Measurements from ENCODE around the gene AP4E1.
A peak's percentile ranks its signal among the peaks of the same experiment; 100 is the strongest.
"Not testable (repeated sequence)": the region's sequence is repeated elsewhere in the genome, so short reads cannot be mapped to it uniquely, and the experiment has no call there.

Gene AP4E1

GRCh38 chr15:50888054-50888453, 20.4 kb upstream of the AP4E1 start:
- no peak for DNase-seq (ENCODE audit: low read depth in 2 of 2, low spot score in 1 of 2)

DNA sequence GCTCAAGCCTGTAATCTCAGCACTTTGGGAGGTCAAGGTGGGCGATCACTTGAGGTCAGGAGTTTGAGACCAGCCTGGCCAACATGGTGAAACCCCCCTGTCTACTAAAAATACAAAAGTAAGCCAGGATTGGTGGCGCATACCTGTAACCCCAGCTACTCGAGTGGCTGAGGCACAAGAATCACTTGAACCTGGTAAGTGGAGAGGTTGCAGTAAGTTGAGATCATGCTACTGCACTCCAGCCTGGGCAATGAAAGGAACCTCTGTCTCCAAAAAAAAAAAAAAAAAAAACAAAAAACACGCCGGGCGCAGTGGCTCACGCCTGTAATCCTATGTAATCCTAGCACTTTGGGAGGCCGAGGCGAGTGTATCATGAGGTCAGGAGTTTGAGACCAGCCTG, 18.9 kb upstream of the AP4E1 start:
- DNase-seq (ENCODE audit: low read depth in 2 of 2, low spot score in 1 of 2) = no peak

DNA sequence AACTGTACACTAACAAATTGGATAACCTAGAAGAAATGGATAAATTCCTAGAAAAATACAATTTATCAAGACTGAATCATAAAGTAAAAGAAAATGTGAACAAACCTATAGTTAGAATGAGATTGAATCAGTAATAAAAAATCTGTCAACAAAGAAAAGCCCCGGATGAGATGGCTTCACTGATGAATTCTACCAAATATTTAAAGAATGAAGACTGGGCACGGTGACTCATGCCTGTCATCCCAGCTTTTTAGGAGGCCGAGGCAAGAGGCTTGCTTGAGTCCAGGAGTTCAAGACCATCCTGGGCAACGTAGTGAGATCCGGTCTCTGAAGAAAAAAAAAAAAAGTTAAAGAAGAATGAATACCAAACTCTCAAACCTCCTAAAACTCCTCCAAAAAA, 17.7 kb upstream of the AP4E1 start:
- DNase-seq (ENCODE audit: low read depth in 2 of 2, low spot score in 1 of 2) = no peak

DNA sequence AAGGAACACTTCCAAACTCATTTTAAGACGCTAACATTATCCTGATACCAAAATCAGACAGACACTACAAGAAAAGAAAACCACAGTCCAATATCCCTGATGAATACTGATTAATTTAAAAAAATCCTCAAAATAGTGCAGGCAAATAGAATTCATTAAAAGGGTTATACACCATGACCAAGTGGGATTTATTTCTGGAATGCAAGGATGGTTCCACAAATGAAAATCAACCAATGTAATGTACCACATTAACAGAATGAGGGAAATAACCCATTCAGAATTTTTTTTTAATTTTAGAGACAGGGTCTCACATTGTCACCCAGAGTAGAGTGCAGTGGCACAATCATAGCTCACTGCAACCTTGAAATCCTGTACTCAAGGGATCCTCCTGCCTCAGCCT, 17.3 kb upstream of the AP4E1 start:
- DNase-seq (ENCODE audit: low read depth in 2 of 2, low spot score in 1 of 2) = no peak

DNA sequence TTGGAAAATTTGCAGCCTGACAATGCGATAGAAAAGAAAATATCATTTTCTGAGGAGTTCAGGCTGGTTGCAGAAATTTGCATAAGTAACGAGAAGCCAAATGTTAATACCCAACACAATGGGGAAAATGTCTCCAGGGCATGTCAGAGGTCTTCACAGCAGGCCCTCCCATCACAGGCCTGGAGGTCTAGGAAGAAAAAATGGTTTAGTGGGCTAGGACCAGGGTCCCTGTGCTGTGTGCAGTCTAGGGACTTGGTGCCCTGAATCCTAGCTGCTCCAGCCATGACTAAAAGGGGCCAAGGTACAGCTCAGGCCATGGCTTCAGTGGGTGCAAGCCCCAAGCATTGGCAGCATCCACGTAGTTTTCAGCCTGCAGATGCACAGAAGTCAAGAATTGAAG, 14.5 kb upstream of the AP4E1 start:
- DNase-seq (ENCODE audit: low read depth in 2 of 2, low spot score in 1 of 2) = no peak

DNA sequence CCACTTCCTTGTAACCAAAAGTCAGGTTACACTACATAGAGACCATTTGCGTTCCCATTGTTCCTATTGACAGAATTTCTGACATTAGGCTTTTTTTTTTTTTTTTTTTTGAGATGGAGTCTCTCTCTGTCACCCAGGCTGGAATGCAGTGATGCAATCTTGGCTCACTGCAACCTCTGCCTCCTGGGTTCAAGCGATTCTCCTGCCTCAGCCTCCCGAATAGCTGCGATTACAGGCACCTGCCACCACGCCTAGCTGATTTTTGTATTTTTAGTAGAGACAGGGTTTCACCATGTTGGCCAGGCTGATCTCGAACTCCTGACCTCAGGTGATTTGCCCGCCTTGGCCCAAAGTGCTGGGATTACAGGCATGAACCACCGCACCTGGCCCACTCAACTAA, 7.1 kb upstream of the AP4E1 start:
- DNase-seq (ENCODE audit: low read depth in 2 of 2, low spot score in 1 of 2) = not testable (repeated sequence)

DNA sequence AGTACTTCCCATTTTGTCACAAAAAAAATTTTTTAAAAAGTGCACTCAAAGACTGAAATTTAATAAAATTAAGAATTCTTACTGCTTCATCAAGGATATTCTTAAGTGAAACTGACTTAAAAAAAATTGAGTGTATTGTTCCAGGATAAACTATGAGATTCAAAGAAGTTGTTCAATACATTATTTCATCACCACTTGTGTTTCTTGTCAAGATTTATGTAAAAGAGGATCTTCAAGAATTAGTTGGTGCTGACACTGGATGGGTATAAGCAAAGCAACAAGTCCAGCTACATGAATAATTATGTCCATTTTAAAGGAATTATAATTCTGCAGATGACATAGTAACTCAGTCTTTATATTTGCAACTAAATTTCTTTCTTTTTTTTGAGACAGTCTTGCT, 4.3 kb upstream of the AP4E1 start:
- no peak for DNase-seq (ENCODE audit: low read depth in 2 of 2, low spot score in 1 of 2)

- no peak for DNase-seq (ENCODE audit: low read depth in 2 of 2, low spot score in 1 of 2)
These were observed 3.4 kb upstream of the AP4E1 start for GRCh38 chr15:50905055-50905454.

- DNase-seq (ENCODE audit: low read depth in 2 of 2, low spot score in 1 of 2) = peak; percentile 60 to 62
These were observed 1.4 kb upstream of the AP4E1 start for GRCh38 chr15:50906954-50907600.

DNA sequence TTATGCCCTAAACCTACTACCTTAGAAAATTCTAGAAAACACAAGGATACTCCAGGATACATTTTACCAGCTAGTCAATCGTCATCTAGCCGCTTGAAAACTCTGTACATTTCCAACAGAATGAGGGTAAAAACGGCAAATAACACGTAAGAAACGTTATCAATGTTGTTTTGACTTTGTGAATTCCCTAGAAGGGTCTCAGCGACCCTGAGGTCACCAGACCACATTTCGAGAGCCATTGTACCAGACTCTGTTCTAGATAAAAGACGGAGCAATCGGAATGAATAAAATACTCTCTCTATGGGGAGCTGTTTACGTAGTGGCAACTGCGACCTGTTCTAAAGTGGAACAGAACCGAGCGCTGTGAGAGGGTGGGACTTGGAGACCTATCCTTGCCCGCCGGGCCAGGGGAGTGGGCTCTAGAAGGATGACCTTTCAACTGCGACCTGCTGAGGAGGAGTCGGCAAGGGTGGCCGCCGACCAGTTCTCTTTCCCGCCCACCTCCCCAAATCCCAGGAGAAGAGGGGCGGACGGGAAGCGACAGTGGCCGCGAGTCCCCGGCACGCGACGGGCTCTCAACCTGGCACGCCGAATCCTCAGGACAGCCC, 778 bp upstream of the AP4E1 start:
- DNase-seq (ENCODE audit: low read depth in 2 of 2, low spot score in 1 of 2) = peak; percentile 16 to 27

GRCh38 chr15:50909010-50909317, 481 bp downstream of the AP4E1 start:
- no peak for DNase-seq (ENCODE audit: low read depth in 2 of 2, low spot score in 1 of 2)

- DNase-seq (ENCODE audit: low read depth in 2 of 2, low spot score in 1 of 2) = not testable (repeated sequence)
These were observed 1.9 kb downstream of the AP4E1 start for GRCh38 chr15:50910426-50910795.

DNA sequence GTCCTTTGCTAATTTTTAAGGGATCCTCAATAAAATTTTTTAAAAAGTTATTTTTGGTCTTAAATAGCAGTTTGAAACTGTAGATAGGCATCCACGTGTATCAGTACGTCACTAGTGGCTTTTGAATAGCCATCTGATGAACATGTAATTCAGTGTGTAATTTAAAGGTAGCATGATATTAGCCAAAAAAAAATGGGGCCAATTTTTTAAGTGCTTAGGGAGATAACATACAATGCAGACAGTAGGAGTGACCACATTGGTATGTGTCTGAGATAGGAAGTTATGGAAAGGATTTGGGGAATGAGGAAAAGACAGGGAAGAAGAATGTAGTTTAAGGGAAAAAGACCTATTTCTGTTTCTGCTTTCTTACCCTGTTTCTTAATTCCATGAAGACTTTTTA, 2.5 kb downstream of the AP4E1 start:
- no peak for DNase-seq (ENCODE audit: low read depth in 2 of 2, low spot score in 1 of 2)

DNA sequence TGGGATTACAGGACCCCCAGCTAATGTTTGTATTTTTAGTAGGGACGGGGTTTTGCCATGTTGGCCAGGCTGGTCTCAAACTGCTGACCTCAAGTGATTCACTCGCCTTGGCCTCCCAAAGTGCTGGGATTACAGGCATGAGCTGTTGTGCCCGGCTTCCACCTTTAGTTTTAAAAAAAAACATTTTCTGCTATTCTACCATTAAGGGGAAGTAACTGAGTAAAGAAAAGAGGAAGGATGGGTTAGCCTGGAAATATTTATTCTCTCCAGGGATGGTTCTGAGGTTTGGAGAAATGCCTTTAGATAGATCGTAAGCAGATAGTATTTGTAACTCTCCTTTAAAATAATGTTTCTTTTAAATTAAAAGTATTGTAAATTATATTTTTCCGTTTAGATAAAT, 3.1 kb downstream of the AP4E1 start:
- DNase-seq (ENCODE audit: low read depth in 2 of 2, low spot score in 1 of 2) = no peak

GRCh38 chr15:50916400-50916799, 7.9 kb downstream of the AP4E1 start:
- no peak for DNase-seq (ENCODE audit: low read depth in 2 of 2, low spot score in 1 of 2)

- DNase-seq (ENCODE audit: low read depth in 2 of 2, low spot score in 1 of 2) = not testable (repeated sequence)
These were observed 10.9 kb downstream of the AP4E1 start for GRCh38 chr15:50919359-50919758.

GRCh38 chr15:50925281-50925680, 16.8 kb downstream of the AP4E1 start:
- DNase-seq (ENCODE audit: low read depth in 2 of 2, low spot score in 1 of 2) = no peak

GRCh38 chr15:50929062-50929461, 20.6 kb downstream of the AP4E1 start:
- DNase-seq (ENCODE audit: low read depth in 2 of 2, low spot score in 1 of 2) = no peak

- DNase-seq (ENCODE audit: low read depth in 2 of 2, low spot score in 1 of 2) = no peak
These were observed 22.3 kb downstream of the AP4E1 start for GRCh38 chr15:50930792-50931191.

DNA sequence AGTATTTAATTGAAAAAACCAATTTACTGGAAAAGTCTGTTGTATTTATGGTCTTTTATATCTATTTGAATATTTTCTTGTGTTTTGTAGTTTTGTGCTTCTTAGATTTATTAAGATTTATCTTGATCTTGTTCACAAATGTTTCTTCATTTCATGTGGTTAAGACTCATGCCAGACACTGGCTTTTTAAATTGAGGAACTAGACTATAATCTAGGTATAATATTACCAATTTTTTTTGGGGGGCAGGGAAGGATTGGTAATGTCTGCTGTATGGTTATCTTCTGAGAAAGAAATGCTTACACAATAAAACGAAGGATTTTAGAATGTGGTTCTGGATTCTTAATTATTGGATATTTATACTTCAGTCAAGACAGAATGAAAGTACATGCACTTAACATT, 24.9 kb downstream of the AP4E1 start:
- DNase-seq (ENCODE audit: low read depth in 2 of 2, low spot score in 1 of 2) = no peak

- DNase-seq (ENCODE audit: low read depth in 2 of 2, low spot score in 1 of 2) = no peak
These were observed 30.0 kb downstream of the AP4E1 start for GRCh38 chr15:50938525-50938924.

GRCh38 chr15:50939911-50940310, 31.4 kb downstream of the AP4E1 start:
- no peak for DNase-seq (ENCODE audit: low read depth in 2 of 2, low spot score in 1 of 2)

DNA sequence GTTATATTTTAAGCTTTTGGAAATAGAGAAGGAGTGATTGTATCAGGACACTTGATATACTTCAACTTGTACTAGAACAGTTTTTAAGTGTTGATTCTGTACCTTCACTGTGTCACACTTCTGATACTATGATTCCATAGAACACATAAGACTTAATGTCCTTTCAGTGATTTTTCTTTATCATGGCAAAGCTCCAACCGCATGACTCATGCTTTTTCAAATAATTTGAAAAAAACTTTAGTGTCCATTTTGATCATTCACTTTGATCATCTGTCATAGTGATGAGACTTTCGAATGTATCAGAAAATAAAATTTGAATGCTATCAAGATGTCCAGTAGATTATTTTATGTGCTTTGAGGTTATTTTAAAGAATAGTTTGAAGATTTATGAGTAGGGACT, 32.0 kb downstream of the AP4E1 start:
- DNase-seq (ENCODE audit: low read depth in 2 of 2, low spot score in 1 of 2) = no peak

- no peak for DNase-seq (ENCODE audit: low read depth in 2 of 2, low spot score in 1 of 2)
These were observed 35.2 kb downstream of the AP4E1 start for GRCh38 chr15:50943638-50944037.
